ENCODE measurements around the gene KCNIP2. TPM values are rescaled to one million over a fixed set of nuclear protein-coding genes. Genes with fewer than 3 reads are reported as not detected.

The KCNIP2 gene
- polyA plus RNA-seq, 1 of the 3 experiments (the other 2 are of a cell fraction) = 1.0 TPM

GRCh38 chr10:101784558-101784957 lies 59.0 kb downstream of the KCNIP2 start:
- peaks cover 65% of the 10 kb centered on the region for H3F3A ChIP-seq (replicated peaks; ENCODE audit: insufficient read depth)
- no peak for DNase-seq
- ChIA-PET POLR2A (interaction anchor here (1.3 kb wide), 1 partner anchor 34 kb away, joined by 4 read pairs; the partner anchor contains the start of gene OGA), CTCF (interaction anchor here (1.1 to 11.7 kb wide), 6 partner anchors 9 to 572 kb away, joined by 3 to 297 read pairs (median 28); partner anchors contain the start of gene KCNIP2)
- H2AFZ ChIP-seq (ENCODE audit: low read depth) = no peak overlapping the region
- peaks cover 36% of the 10 kb centered on the region for H4K20me1 ChIP-seq (ENCODE audit: insufficient read depth)
- no peak overlapping the region for H3K9ac ChIP-seq
- peaks cover 28% of the 10 kb centered on the region for H3K79me2 ChIP-seq (ENCODE audit: insufficient read depth)
- H3K36me3 ChIP-seq (replicated peaks in 1 of 2; ENCODE audit: control insufficient read depth in 1 of 2, insufficient read depth in 2 of 2, low read length in 1 of 2) = peaks cover 41 to 57% of the 10 kb centered on the region in 2 experiments
- no peak overlapping the region for H3K4me3 ChIP-seq (ENCODE audit: low read depth in 2 of 2, low read length in 1 of 2)
- peaks cover 8 to 23% of the 10 kb centered on the region in 2 experiments; a peak in 3 of 4 replicates for H3K4me1 ChIP-seq (ENCODE audit: control insufficient read depth in 1 of 2, insufficient read depth in 2 of 2, low read depth in 1 of 2, low read length in 1 of 2)
- H3K9me3 ChIP-seq = no peaks in the 10 kb centered on the region
- peak overlapping the region in 1 of 2 experiments; percentile 72; a peak in 2 of 4 replicates for H3K27ac ChIP-seq (ENCODE audit: low read depth in 2 of 2, low read length in 1 of 2)
- TF ChIP-seq FOXM1 (IDR thresholded peaks at IDR 0.05; ENCODE audit: low read depth) (no peak), ELF1 (IDR thresholded peaks at IDR 0.05) (no peak), TEAD4 (IDR thresholded peaks at IDR 0.05; ENCODE audit: borderline replicate concordance, insufficient read depth) (no peak), TCF12 (IDR thresholded peaks at IDR 0.05) (no peak)
- no peak overlapping the region for H3K4me2 ChIP-seq
- whole genome bisulfite sequencing (ENCODE audit: low lambda C conversion rate) = 98% methylated on average over 2 of the region's 2 CpGs
- H3K9me2 ChIP-seq = no peaks in the 10 kb centered on the region
- no peaks in the 10 kb centered on the region for H3K27me3 ChIP-seq (ENCODE audit: insufficient read depth)

GRCh38 chr10:101783736-101784118 lies 59.9 kb downstream of the KCNIP2 start:
- H3K79me2 ChIP-seq (ENCODE audit: insufficient read depth) = peaks cover 27% of the 10 kb centered on the region
- H3K4me1 ChIP-seq (ENCODE audit: control insufficient read depth in 1 of 2, insufficient read depth in 2 of 2, low read depth in 1 of 2, low read length in 1 of 2) = peaks cover 8 to 23% of the 10 kb centered on the region in 2 experiments; a peak in 3 of 4 replicates
- H3K27ac ChIP-seq (ENCODE audit: low read depth in 2 of 2, low read length in 1 of 2) = peak overlapping the region; percentile 70 to 72
- no peak for TF ChIP-seq NFIC (IDR thresholded peaks at IDR 0.05; ENCODE audit: borderline replicate concordance)
- TF ChIP-seq CHD2 (IDR thresholded peaks at IDR 0.05; ENCODE audit: low read length, partially characterized antibody) = no peak
- 0 out of 2 replicates have a peak, but pooled peaks have one; percentile 14 for TF ChIP-seq SIN3A (IDR thresholded peaks at IDR 0.05; ENCODE audit: borderline replicate concordance, low read depth, low read length)
- H4K20me1 ChIP-seq (ENCODE audit: insufficient read depth) = peaks cover 35% of the 10 kb centered on the region
- H2AFZ ChIP-seq (ENCODE audit: low read depth) = peak overlapping the region; percentile 45; the same call in 1 of the 2 replicates
- 66% methylated on average over 10 of the region's 10 CpGs for WGBS (ENCODE audit: low lambda C conversion rate)
- H3K9me3 ChIP-seq = no peaks in the 10 kb centered on the region
- no peaks in the 10 kb centered on the region for H3K9me2 ChIP-seq
- POLR2A ChIA-PET = interaction anchor here (0.6 to 1.3 kb wide), 2 partner anchors 34 to 295 kb away, joined by 3 to 4 read pairs; partner anchors contain the start of gene OGA
- peaks cover 56% of the 10 kb centered on the region for H3F3A ChIP-seq (replicated peaks; ENCODE audit: insufficient read depth)
- peak overlapping the region; percentile 77 to 96 for H3K4me3 ChIP-seq (ENCODE audit: low read depth in 2 of 2, low read length in 1 of 2)
- no peaks in the 10 kb centered on the region for H3K27me3 ChIP-seq (ENCODE audit: insufficient read depth)
- H3K9ac ChIP-seq = peak overlapping the region; percentile 74
- CTCF ChIA-PET = interaction anchor here (0.7 to 11.7 kb wide), 14 partner anchors 8 to 577 kb away, joined by 3 to 297 read pairs (median 4); partner anchors contain the start of gene KCNIP2
- H3K4me2 ChIP-seq = peak overlapping the region; percentile 91
- H3K36me3 ChIP-seq (replicated peaks in 1 of 2; ENCODE audit: control insufficient read depth in 1 of 2, insufficient read depth in 2 of 2, low read length in 1 of 2) = peaks cover 37 to 48% of the 10 kb centered on the region in 2 experiments
- DNase-seq = no peak

GRCh38 chr10:101782811-101783735 lies 60.5 kb downstream of the KCNIP2 start, which contains the start of gene NPM3:
Gene NPM3, minus strand, starts transcription at chr10:101783446. Its CDS starts 56 bp downstream, at chr10:101783390.
- Histone ChIP-seq H3K4me1 (ENCODE audit: control insufficient read depth in 1 of 2, insufficient read depth in 2 of 2, low read depth in 1 of 2, low read length in 1 of 2) (peaks cover 8 to 23% of the 10 kb centered on the region in 2 experiments; a peak in 3 of 4 replicates), H3K36me3 (replicated peaks in 1 of 2; ENCODE audit: control insufficient read depth in 1 of 2, insufficient read depth in 2 of 2, low read length in 1 of 2) (peaks cover 35 to 42% of the 10 kb centered on the region in 2 experiments), H3K9me3 (no peaks in the 10 kb centered on the region), H3K79me2 (ENCODE audit: insufficient read depth) (peaks cover 21% of the 10 kb centered on the region), H3K4me3 (ENCODE audit: low read depth in 2 of 2, low read length in 1 of 2) (peak within 1 kb of the TSS; percentile 77 to 96), H3K27me3 (ENCODE audit: insufficient read depth) (no peaks in the 10 kb centered on the region), H4K20me1 (ENCODE audit: insufficient read depth) (peaks cover 35% of the 10 kb centered on the region), H3K27ac (ENCODE audit: low read depth in 2 of 2, low read length in 1 of 2) (peak within 1 kb of the TSS; percentile 70 to 72), H3K9me2 (no peaks in the 10 kb centered on the region), H2AFZ (ENCODE audit: low read depth) (peak within 1 kb of the TSS; percentile 45; the same call in 1 of the 2 replicates), H3K4me2 (peak within 1 kb of the TSS; percentile 91), H3F3A (replicated peaks; ENCODE audit: insufficient read depth) (peaks cover 50% of the 10 kb centered on the region), H3K9ac (peak within 1 kb of the TSS; percentile 74)
- POLR2A ChIA-PET = interaction anchor here (0.6 to 1.7 kb wide), 3 partner anchors 35 to 296 kb away, joined by 3 to 10 read pairs (median 4); partner anchors contain the start of gene OGA
- WGBS (ENCODE audit: low lambda C conversion rate) = 2% methylated on average over 37 of the region's 57 CpGs
- peak; percentile 94 for DNase-seq
- CTCF ChIA-PET = interaction anchor here (0.6 to 11.7 kb wide), 16 partner anchors 9 to 576 kb away, joined by 3 to 297 read pairs (median 4); partner anchors contain the start of gene KCNIP2
- TF ChIP-seq RCOR1 (IDR thresholded peaks at IDR 0.05; ENCODE audit: low read length) = no peak
- TF ChIP-seq TAF1 (IDR thresholded peaks at IDR 0.05; ENCODE audit: borderline replicate concordance, low read depth, low read length) = peak; percentile 60; the same call in 1 of the 2 replicates
- no peak for TF ChIP-seq TEAD4 (IDR thresholded peaks at IDR 0.05; ENCODE audit: borderline replicate concordance, insufficient read depth)
- no peak for TF ChIP-seq IRF3 (IDR thresholded peaks at IDR 0.05; ENCODE audit: low read depth, low read length)
- TF ChIP-seq FOSL2 (IDR thresholded peaks at IDR 0.05; ENCODE audit: borderline replicate concordance, low read depth) = no peak; the same call in 1 of the 2 replicates
- TF ChIP-seq MXI1 (IDR thresholded peaks at IDR 0.05; ENCODE audit: low read depth, low read length) = peak; percentile 90; the same call in 1 of the 2 replicates
- TF ChIP-seq FOXM1 (IDR thresholded peaks at IDR 0.05; ENCODE audit: low read depth) = no peak
- peak; percentile 71 for TF ChIP-seq GABPA (IDR thresholded peaks at IDR 0.05; ENCODE audit: low read depth)
- peak; percentile 66; the same call in 1 of the 2 replicates for TF ChIP-seq SIN3A (IDR thresholded peaks at IDR 0.05; ENCODE audit: borderline replicate concordance, low read depth, low read length)
- no peak for TF ChIP-seq EP300 (IDR thresholded peaks at IDR 0.05; ENCODE audit: borderline replicate concordance in 1 of 2, low read depth in 1 of 2, low read length in 1 of 2)
- no peak for TF ChIP-seq RAD21 (IDR thresholded peaks at IDR 0.05; ENCODE audit: low read length)
